Mucosa of descending colon (tissue), 3 donors: ENCODE data around the gene CCDC60. TPM values are rescaled to one million over a fixed set of nuclear protein-coding genes. Genes with fewer than 3 reads are reported as not detected.

Source experiments
- ATAC-seq: fragments of 200-7000 bp; cut with Tn5 transposase; one replicate; pipeline ENCODE4 v1.9.1; 2020; ENCODE audit warnings: mild to moderate bottlenecking, moderate library complexity
- DNase-seq, 3 donors: peaks; one replicate each; pipeline ENCODE4 v3.0.0-alpha.2; 2020
- H3K36me3 ChIP-seq: fragments of 200-600 bp; one replicate; pipeline ENCODE4 v1.8.0; 2021; ENCODE audit warnings: low read depth, mild to moderate bottlenecking
- H3K4me1 ChIP-seq: fragments of 200-600 bp; one replicate; pipeline ENCODE4 v1.8.0; 2021; ENCODE audit warnings: low read depth, mild to moderate bottlenecking
- H3K4me3 ChIP-seq: fragments of 200-600 bp; one replicate; pipeline ENCODE4 v1.8.0; 2021; ENCODE audit warnings: mild to moderate bottlenecking
- H3K9me3 ChIP-seq: fragments of 200-600 bp; one replicate; pipeline ENCODE4 v1.8.0; 2021; ENCODE audit warnings: mild to moderate bottlenecking
- CTCF ChIP-seq: fragments of 200-600 bp; IDR thresholded peaks from one replicate; pipeline ENCODE4 v1.8.0; 2022; ENCODE audit warnings: antibody characterized with exemption, mild to moderate bottlenecking
- intact Hi-C, 2 donors: fragments of 100-400 bp; cut with DNase I in 1 of 2; cut with micrococcal nuclease in 1 of 2; formaldehyde crosslinking; loops; one replicate each; pipeline versions ENCODE4 v1.11.0 to v1.11.1; 2022; cut with DNase I, micrococcal nuclease
- total RNA-seq, 3 donors: library from RNA; stranded (reverse); fragmentation: NEBNext Ultra II Directional in 2 of 3; extraction: Animal tissue kit (Norgen Biotek cat#: 25700) in 2 of 3; gene quantifications; one replicate each; pipeline versions ENCODE4 v1.2.1 to v1.2.4, GENCODE V29; 2021 to 2023
- donor health status: DM: no; HTN: no; CAD: no; lungs with moderate emphysema.
- donor health status: DM: no; HTN: no; CAD: no.
- donor health status: DM: no; HTN: yes; CAD: no.

The CCDC60 gene
- total RNA-seq, 3 donors from 2014 or later = 2.2 to 3.5 (median 2.9) TPM

DNA sequence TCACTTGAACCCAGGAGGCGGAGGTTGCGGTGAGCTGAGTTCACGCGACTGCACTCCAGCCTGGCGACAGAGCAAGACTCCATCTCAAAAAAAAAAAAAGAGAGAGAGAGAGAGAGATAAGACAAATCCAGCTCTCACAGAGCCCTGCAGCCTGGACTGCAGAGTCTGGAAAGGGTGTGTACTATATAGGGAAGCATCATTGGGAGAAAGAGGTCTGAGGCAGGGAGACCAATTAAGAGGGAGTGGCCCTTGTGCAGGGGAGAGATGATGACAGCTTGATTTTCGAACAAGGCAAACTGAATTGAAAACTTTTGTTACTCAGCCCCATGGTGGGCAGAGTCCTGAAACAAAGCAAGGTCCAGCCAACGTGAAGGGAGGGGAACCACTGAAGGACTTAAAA is 116.2 kb downstream of the CCDC60 start:
- Histone ChIP-seq H3K4me1 (no peaks in the 10 kb centered on the region), H3K36me3 (no peaks in the 10 kb centered on the region), H3K4me3 (no peak overlapping the region), H3K9me3 (no peaks in the 10 kb centered on the region)
- intact Hi-C loops = no loop called here
- DNase-seq (no peak), ATAC-seq (no peak)
- TF ChIP-seq CTCF = no peak

GRCh38 chr12:119456824-119457223 is 122.3 kb downstream of the CCDC60 start:
- H3K4me3 ChIP-seq = no peak overlapping the region
- no peaks in the 10 kb centered on the region for H3K4me1 ChIP-seq
- peaks cover 5% of the 10 kb centered on the region for H3K9me3 ChIP-seq
- DNase-seq (no peak), ATAC-seq (no peak)
- intact Hi-C loops = no loop called here
- no peak for TF ChIP-seq CTCF
- H3K36me3 ChIP-seq = no peaks in the 10 kb centered on the region

DNA sequence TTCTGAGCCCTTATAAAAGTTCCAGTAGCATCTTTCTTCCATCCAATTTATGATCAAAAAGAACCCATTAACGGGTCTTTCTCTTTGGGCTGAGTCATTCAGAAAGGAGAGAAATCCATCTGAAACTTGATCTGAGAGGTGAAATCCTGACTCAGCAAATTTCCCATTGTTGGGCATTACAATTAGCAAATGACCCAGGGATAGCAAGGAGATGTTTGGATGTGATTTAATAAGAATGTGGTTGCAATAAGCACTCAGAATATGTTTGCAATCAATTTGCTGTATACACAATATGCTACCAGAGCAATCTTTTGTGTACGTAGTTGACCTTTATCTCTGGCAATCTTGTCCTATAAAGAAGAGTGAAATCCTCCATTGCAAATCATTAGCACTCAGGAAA is 122.7 kb downstream of the CCDC60 start:
- Histone ChIP-seq H3K9me3 (peaks cover 5% of the 10 kb centered on the region), H3K36me3 (no peaks in the 10 kb centered on the region), H3K4me1 (no peaks in the 10 kb centered on the region), H3K4me3 (no peak overlapping the region)
- no peak for TF ChIP-seq CTCF
- intact Hi-C loops = no loop called here
- ATAC-seq (no peak), DNase-seq (no peak)

DNA sequence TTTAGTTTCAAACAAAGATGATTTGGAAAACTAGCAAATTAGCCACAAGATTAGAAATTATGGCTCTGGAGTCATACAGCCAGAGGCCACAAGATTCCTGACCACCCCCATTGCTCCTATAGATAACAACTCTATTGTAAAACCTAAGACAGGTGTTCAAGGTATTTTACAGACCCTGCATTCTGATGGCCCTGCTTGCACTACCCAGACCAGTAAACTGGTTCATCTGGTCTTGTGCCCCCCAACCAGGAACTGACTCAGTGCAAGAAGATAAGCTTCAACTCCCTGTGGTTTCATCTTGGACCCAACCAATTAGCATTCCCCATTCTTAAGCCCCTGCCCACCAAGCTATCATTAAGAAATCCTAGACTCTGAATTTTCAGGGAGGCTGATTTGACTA is 125.0 kb downstream of the CCDC60 start:
- no peak overlapping the region for H3K4me3 ChIP-seq
- intact Hi-C loops = no loop called here
- no peak for DNase-seq
- H3K4me1 ChIP-seq = no peaks in the 10 kb centered on the region
- H3K36me3 ChIP-seq = no peaks in the 10 kb centered on the region
- no peak for ATAC-seq
- TF ChIP-seq CTCF = no peak
- H3K9me3 ChIP-seq = peaks cover 5% of the 10 kb centered on the region

- no peaks in the 10 kb centered on the region for H3K4me1 ChIP-seq
- H3K36me3 ChIP-seq = no peaks in the 10 kb centered on the region
- intact Hi-C loops = no loop called here
- DNase-seq = no peak
- no peak overlapping the region for H3K4me3 ChIP-seq
- ATAC-seq = no peak
- TF ChIP-seq CTCF = no peak
- peaks cover 5% of the 10 kb centered on the region for H3K9me3 ChIP-seq
These were observed 126.3 kb downstream of the CCDC60 start for GRCh38 chr12:119460876-119461275.

GRCh38 chr12:119461636-119462214 is 127.2 kb downstream of the CCDC60 start:
- no peak for TF ChIP-seq CTCF
- no peak overlapping the region for H3K4me3 ChIP-seq
- intact Hi-C loops = no loop called here
- DNase-seq (no peak), ATAC-seq (no peak)
- peaks cover 5% of the 10 kb centered on the region for H3K9me3 ChIP-seq
- H3K4me1 ChIP-seq = no peaks in the 10 kb centered on the region
- H3K36me3 ChIP-seq = no peaks in the 10 kb centered on the region
